Keratinocyte (primary cell): ENCODE results near the gene TARS2. TPM values are rescaled to one million over a fixed set of nuclear protein-coding genes. Genes with fewer than 3 reads are reported as not detected.

Experiments
- DNase-seq: peaks from one replicate; pipeline ENCODE4 v3.0.0-alpha.2; 2011; ENCODE audit warnings: low read depth, missing footprints, low spot score
- FAIRE-seq: peaks from 2 replicates; lab custom pipeline; 2011; peaks lifted over from hg19 to GRCh38; lab: Jason Lieb, UNC
- H2AFZ ChIP-seq: 2 replicates; pipeline ENCODE4 v1.6.0; 2012; ENCODE audit warnings: low read length, control low read depth, inconsistent platforms; ENCODE audit not compliant: control insufficient read depth
- H3K27ac ChIP-seq: 2 replicates; pipeline ENCODE4 v1.5.1; 2011; ENCODE audit warnings: low read length; ENCODE audit not compliant: control insufficient read depth, insufficient read depth
- H3K27me3 ChIP-seq: 3 replicates; pipeline ENCODE4 v1.6.0; 2011; ENCODE audit warnings: low read length; ENCODE audit not compliant: control insufficient read depth, insufficient read depth; ENCODE audit errors: extremely low read depth
- H3K36me3 ChIP-seq, 2 experiments: 2 replicates in 1 of 2; 3 replicates in 1 of 2; pipeline ENCODE4 v1.5.1; 2011; ENCODE audit warnings: low read length in 2 of 2, mild to moderate bottlenecking in 1 of 2; ENCODE audit not compliant: control insufficient read depth in 2 of 2, insufficient read depth in 2 of 2; ENCODE audit errors: extremely low read depth in 1 of 2
- H3K4me1 ChIP-seq: 3 replicates; pipeline ENCODE4 v1.5.1; 2011; ENCODE audit warnings: low read length; ENCODE audit not compliant: control insufficient read depth, insufficient read depth; ENCODE audit errors: extremely low read depth
- H3K4me2 ChIP-seq: 3 replicates; pipeline ENCODE4 v1.6.0; 2011; ENCODE audit warnings: low read depth, low read length; ENCODE audit not compliant: control insufficient read depth, insufficient read depth; ENCODE audit errors: extremely low read depth
- H3K4me3 ChIP-seq, 3 experiments: fragments of 200-600 bp in 1 of 3; sonication (generic) in 1 of 3; 2 replicates in 2 of 3; 3 replicates in 1 of 3; pipeline ENCODE4 v1.5.1; 2011 to 2016; ENCODE audit warnings: low read length in 3 of 3, mild to moderate bottlenecking in 3 of 3, control low read depth in 2 of 3, inconsistent platforms in 1 of 3, low read depth in 1 of 3, mixed read lengths in 1 of 3, mixed run types in 1 of 3, moderate library complexity in 1 of 3; ENCODE audit not compliant: control insufficient read depth in 2 of 3, insufficient read depth in 2 of 3; ENCODE audit errors: extremely low read depth in 1 of 3
- H3K79me2 ChIP-seq: 2 replicates; pipeline ENCODE4 v1.6.0; 2012; ENCODE audit warnings: low read length; ENCODE audit not compliant: control insufficient read depth, insufficient read depth
- H3K9ac ChIP-seq: 3 replicates; pipeline ENCODE4 v1.6.0; 2011; ENCODE audit warnings: low read length; ENCODE audit not compliant: control insufficient read depth, insufficient read depth; ENCODE audit errors: extremely low read depth
- H3K9me1 ChIP-seq: 3 replicates; pipeline ENCODE4 v1.6.0; 2011; ENCODE audit warnings: low read length; ENCODE audit not compliant: control insufficient read depth, insufficient read depth; ENCODE audit errors: extremely low read depth
- H3K9me3 ChIP-seq: 2 replicates; pipeline ENCODE4 v1.5.1; 2012; ENCODE audit warnings: low read depth, low read length; ENCODE audit not compliant: control insufficient read depth
- H4K20me1 ChIP-seq: 3 replicates; pipeline ENCODE4 v1.6.0; 2011; ENCODE audit warnings: low read length; ENCODE audit not compliant: control insufficient read depth, insufficient read depth; ENCODE audit errors: extremely low read depth
- EZH2 ChIP-seq: IDR thresholded peaks from one replicate; pipeline ENCODE4 v1.6.1; 2012; ENCODE audit warnings: inconsistent platforms, mild to moderate bottlenecking, low read length, moderate library complexity
- dilution Hi-C: fragments of 300-500 bp; cut with MboI; formaldehyde crosslinking; loops from one replicate; pipeline ENCODE4 v1.7.0; 2020; ENCODE audit warnings: low sequenced_read_pairs; ENCODE audit not compliant: extremely low pct_ligation_motif_present
- polyA plus RNA-seq, 5 experiments: library from polyadenylated mRNA; depleted of rRNA in 3 of 5; stranded (reverse) in 3 of 5; stranded (forward) in 1 of 5; unstranded in 1 of 5; fragments of >200 nt; gene quantifications; 1 replicate in 1 of 5; 2 replicates in 3 of 5; 3 replicates in 1 of 5; pipeline versions ENCODE4 v1.2.1 to v1.2.3, GENCODE V29; 2011 to 2012; ENCODE audit warnings: missing spikeins in 2 of 5, low read depth in 1 of 5, low replicate concordance in 1 of 5
- TF ChIP-seq, protein P1 (sequence below), 3 experiments: IDR thresholded peaks in 1 of 3; conservative IDR thresholded peaks in 1 of 3; optimal IDR thresholded peaks in 1 of 3; 2 replicates in 2 of 3; 3 replicates in 1 of 3; pipeline versions ENCODE3 to v1.5.1; 2011; ENCODE audit warnings: low read length in 3 of 3, mild to moderate bottlenecking in 3 of 3, moderate library complexity in 2 of 3, control low read depth in 1 of 3, inconsistent platforms in 1 of 3; ENCODE audit not compliant: insufficient read depth in 2 of 3; ENCODE audit errors: extremely low read depth in 1 of 3

The TARS2 gene
- polyA plus RNA-seq, 1 donor (not counting 4 experiments of a cell fraction or from before 2014, with no cell fraction given) = 28.4 TPM

DNA sequence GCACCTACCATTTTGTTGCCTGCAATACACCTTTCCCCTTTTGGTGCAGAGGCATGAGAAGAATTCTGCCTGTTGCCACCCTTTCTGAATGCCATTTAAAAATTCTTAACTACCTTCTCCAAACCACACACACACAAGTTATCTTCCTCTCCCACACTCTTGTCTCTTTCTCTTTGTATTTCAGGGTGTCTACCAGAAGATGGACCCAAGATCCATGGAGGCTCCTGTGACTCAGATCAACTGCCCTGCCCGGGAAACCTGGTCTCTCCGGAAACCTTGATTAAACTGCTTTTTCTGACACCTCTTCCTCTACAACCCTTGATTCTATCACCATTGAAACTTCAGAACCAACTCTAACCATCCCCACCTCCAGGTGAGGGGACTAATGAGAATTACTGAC is 2.4 kb upstream of the TARS2 start:
- H3K36me3 ChIP-seq = peaks cover 6 to 10% of the 10 kb centered on the region in 2 experiments
- FAIRE-seq = no peak
- peak overlapping the region; percentile 72 for H3K27ac ChIP-seq
- H3K9me1 ChIP-seq = no peaks in the 10 kb centered on the region
- H3K9ac ChIP-seq = peak overlapping the region; percentile 28
- no peaks in the 10 kb centered on the region for H3K9me3 ChIP-seq
- DNase-seq = no peak
- H3K4me3 ChIP-seq = no peak overlapping the region
- TF ChIP-seq, protein P1, sequence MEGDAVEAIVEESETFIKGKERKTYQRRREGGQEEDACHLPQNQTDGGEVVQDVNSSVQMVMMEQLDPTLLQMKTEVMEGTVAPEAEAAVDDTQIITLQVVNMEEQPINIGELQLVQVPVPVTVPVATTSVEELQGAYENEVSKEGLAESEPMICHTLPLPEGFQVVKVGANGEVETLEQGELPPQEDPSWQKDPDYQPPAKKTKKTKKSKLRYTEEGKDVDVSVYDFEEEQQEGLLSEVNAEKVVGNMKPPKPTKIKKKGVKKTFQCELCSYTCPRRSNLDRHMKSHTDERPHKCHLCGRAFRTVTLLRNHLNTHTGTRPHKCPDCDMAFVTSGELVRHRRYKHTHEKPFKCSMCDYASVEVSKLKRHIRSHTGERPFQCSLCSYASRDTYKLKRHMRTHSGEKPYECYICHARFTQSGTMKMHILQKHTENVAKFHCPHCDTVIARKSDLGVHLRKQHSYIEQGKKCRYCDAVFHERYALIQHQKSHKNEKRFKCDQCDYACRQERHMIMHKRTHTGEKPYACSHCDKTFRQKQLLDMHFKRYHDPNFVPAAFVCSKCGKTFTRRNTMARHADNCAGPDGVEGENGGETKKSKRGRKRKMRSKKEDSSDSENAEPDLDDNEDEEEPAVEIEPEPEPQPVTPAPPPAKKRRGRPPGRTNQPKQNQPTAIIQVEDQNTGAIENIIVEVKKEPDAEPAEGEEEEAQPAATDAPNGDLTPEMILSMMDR (optimal IDR thresholded peaks at IDR 0.05 in 1 of 3, IDR thresholded peaks at IDR 0.05 in 1 of 3, conservative IDR thresholded peaks at IDR 0.05 in 1 of 3; ENCODE audit: extremely low read depth in 1 of 3, insufficient read depth in 2 of 3, low read length in 3 of 3) = peak; percentile 28 to 36 (median 31)
- TF ChIP-seq EZH2 = no peak
- H3K4me2 ChIP-seq = peak overlapping the region; percentile 66
- peak overlapping the region; percentile 75 for H2AFZ ChIP-seq
- dilution Hi-C loops = no loop called here
- peaks cover 17% of the 10 kb centered on the region for H3K4me1 ChIP-seq
- H3K27me3 ChIP-seq = no peaks in the 10 kb centered on the region
- H4K20me1 ChIP-seq = no peaks in the 10 kb centered on the region
- peaks cover 13% of the 10 kb centered on the region for H3K79me2 ChIP-seq

DNA sequence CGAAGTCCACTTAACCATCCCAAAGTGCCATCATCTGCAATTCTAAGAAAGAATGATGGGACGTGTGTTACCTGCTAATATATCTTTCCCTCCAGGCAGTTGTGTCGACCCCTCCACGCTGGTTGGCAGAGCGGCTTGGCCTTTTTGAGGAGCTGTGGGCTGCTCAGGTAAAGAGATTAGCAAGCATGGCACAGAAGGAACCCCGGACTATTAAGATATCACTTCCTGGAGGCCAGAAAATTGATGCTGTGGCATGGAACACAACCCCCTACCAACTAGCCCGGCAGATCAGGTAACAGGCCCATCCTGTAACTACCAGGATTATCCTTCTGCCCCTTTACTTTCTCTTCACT is 520 bp downstream of the TARS2 start:
- dilution Hi-C loops = no loop called here
- peak overlapping the region; percentile 94 for H3K9ac ChIP-seq
- H3K36me3 ChIP-seq = peaks cover 14 to 24% of the 10 kb centered on the region in 2 experiments
- H3K9me1 ChIP-seq = no peaks in the 10 kb centered on the region
- H3K4me1 ChIP-seq = peaks cover 16% of the 10 kb centered on the region
- peak overlapping the region; percentile 83 for H2AFZ ChIP-seq
- no peak for FAIRE-seq
- H3K27me3 ChIP-seq = no peaks in the 10 kb centered on the region
- H4K20me1 ChIP-seq = no peaks in the 10 kb centered on the region
- no peak for DNase-seq
- peak overlapping the region; percentile 97 for H3K27ac ChIP-seq
- H3K9me3 ChIP-seq = no peaks in the 10 kb centered on the region
- TF ChIP-seq, protein P1 (optimal IDR thresholded peaks at IDR 0.05 in 1 of 3, IDR thresholded peaks at IDR 0.05 in 1 of 3, conservative IDR thresholded peaks at IDR 0.05 in 1 of 3; ENCODE audit: extremely low read depth in 1 of 3, insufficient read depth in 2 of 3, low read length in 3 of 3) = no peak
- no peak for TF ChIP-seq EZH2
- peaks cover 13% of the 10 kb centered on the region for H3K79me2 ChIP-seq
- H3K4me3 ChIP-seq = peak overlapping the region; percentile 84 to 90 (median 85)
- peak overlapping the region; percentile 96 for H3K4me2 ChIP-seq
